Stimulated activated CD4-positive, alpha-beta T cell treated with anti-CD3 and anti-CD28 coated beads, Interleukin-2, amount 100 ng/mL, for 48 hours (primary cell): ENCODE results near the gene BCAR3.
"Not testable (repeated sequence)": the region's sequence is repeated elsewhere in the genome, so short reads cannot be mapped to it uniquely, and the experiment has no call there.

ENCODE experiments used
- DNase-seq, 2 donors: peaks; one replicate each; pipeline ENCODE4 v3.0.0-alpha.2; 2020

BCAR3 gene

GRCh38 chr1:93574511-93574910 lies 107.1 kb downstream of the BCAR3 start:
- DNase-seq: no peak

GRCh38 chr1:93573940-93574469 lies 107.6 kb downstream of the BCAR3 start:
- DNase-seq: no peak

- no peak for DNase-seq
These were observed 109.9 kb downstream of the BCAR3 start for GRCh38 chr1:93571623-93572310.

GRCh38 chr1:93569489-93569888 lies 112.1 kb downstream of the BCAR3 start:
- no peak for DNase-seq

DNA sequence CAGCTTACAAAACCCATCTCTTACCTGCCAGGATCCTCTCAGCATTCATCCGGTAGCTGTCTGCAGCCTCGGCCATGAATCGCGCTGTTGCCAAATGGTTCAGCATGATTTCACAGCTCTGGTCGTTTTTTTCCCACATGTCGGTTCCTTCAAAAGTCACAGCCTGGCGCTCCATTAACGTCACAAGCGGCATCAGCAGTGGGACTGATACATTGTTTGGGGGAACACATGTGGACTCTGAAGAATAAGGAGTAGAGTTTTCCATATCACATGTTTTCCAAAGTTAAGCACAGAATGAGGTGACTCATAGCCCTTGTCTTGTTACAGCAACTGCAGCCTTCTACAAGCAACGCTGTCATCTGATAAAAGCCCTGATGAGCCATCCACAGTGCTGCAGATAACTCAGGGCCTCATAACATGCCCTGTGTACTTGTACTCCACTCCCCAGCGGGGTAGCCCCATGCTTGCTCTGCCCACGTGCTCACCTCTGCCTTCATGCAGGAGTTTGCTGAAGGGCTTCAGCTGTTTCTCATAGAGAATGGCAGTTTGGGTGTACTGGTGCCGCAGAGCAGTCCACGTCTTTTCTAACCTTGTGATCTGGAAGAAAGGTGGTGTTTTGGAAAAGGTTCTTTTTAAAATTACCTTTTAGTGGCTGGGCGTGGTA lies 114.2 kb downstream of the BCAR3 start:
- no peak for DNase-seq

- DNase-seq: no peak
These were observed 115.4 kb downstream of the BCAR3 start for GRCh38 chr1:93566227-93566626.

DNA sequence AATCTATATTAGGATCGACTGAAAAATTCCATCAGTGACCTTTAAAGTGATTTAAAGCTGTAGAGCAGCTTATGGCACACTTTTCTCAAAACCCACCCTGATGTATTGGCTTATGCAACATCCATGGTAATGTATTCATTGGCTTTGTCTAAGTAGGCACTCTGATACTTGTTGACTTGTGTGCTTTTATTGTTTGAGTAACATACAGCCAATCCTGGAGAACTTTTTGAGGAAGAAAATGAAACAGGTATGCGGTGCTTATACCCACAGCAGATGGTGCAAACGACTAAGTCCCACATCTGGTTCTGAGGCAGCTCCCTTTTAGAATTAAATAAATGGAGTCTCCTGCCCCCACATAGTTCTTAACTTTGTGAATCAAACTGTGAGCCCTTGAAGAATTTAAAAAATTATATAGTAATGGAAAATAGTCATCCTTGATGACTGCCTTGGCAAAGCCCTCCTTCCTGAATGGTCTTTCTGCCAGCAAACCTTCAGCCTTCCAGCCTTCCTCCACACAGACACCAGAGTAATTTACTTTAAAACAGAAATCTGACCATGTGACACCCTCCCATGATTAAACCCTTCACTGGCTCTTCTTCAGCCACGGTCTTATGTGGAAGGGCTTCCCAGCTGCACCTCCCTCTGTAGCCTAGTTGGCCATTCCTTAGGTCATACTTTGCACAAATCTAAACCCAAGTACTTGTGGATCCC lies 116.0 kb downstream of the BCAR3 start:
- no peak for DNase-seq

DNA sequence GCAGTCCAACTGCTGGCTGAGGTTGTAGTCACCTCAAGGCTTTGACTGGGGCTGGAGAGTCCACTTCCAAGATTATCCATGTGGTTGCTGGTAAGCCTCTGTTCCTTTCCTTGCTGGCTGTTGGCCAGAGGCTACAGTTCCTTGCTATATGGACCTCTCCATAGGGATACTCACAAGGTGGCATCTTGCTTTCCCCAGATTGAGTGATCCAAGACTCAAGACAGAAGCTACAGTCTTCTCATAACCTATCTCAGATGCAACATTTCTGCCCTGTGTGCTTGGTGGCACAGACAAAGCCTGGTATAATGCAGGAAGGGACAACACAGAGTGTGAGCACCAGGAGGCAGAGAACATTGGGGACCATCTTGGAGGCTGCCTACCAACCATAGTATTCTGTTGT lies 121.9 kb downstream of the BCAR3 start:
- DNase-seq: no peak

- no peak for DNase-seq
These were observed 122.6 kb downstream of the BCAR3 start for GRCh38 chr1:93559045-93559444.

GRCh38 chr1:93556291-93556690 lies 125.3 kb downstream of the BCAR3 start:
- no peak for DNase-seq

GRCh38 chr1:93554883-93555872 lies 126.5 kb downstream of the BCAR3 start:
- DNase-seq: no peak

- not testable (repeated sequence) for DNase-seq
These were observed 127.6 kb downstream of the BCAR3 start for GRCh38 chr1:93553886-93554490.

DNA sequence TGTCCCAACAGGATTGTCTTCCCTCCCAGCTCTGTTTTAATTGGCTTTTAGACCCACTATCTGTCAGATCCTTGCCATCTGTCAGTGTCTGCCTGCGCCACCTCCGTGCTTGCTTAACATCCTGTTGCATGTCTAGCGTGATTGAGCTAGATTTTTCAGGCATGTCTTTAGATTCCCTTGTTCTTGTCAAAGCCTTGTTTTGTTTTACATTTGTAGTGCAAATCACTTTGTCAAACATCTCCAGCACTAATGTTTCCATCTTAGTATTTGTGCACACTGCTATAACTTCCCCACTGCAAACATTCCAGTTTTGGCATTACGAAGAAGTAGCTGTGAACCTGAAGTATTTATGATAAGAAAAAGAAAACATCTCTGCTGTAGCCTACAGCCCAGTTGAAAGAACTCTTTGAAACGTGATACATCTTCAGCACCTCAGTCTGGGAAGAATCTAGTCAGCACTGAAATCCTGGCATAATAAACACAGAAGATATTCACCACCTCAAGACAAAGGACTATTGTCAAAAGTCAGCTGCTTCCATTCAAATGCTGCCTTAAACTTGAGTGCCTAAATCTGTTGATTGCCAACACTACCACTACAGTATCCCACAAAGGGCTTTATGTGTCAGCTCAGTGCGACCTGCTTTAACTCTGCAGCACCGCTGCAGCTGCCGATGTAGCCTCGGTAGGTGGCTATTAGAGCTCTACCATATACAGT lies 128.7 kb downstream of the BCAR3 start:
- no peak for DNase-seq

DNA sequence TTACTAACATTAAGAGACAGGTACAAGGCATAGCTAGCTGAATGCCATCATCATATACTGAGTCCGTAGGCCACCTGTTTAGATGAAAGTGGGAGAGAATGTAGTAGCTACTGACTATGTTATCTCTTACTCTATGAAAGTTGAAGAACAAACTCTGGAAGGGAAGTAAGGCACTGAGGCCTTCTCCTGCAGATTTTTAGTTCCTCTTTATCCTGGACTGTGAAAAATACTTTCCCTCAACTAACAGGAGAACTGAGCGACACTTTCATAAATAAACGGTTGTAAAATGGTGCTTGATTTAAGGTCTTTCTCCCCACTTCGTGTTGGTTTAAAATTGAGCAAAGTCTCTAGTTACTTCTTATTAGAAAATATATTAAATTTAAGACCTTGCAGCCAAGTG lies 131.8 kb downstream of the BCAR3 start:
- no peak for DNase-seq

DNA sequence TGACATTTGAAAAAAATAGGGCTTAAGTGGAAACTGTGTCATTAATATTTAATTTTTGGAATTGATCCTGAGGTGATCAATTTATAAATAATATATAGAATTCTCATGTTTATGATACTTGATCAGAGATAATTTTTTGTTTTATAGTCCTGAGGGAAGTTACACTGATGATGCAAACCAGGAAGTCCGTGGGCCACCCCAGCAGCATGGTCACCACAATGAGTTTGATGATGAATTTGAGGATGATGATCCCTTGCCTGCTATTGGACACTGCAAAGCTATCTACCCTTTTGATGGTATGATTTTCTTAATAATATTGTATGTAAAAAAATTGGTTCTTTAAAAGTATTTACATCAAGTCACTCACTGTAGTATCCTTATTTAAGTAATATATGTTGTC lies 132.5 kb downstream of the BCAR3 start:
- DNase-seq: no peak

DNA sequence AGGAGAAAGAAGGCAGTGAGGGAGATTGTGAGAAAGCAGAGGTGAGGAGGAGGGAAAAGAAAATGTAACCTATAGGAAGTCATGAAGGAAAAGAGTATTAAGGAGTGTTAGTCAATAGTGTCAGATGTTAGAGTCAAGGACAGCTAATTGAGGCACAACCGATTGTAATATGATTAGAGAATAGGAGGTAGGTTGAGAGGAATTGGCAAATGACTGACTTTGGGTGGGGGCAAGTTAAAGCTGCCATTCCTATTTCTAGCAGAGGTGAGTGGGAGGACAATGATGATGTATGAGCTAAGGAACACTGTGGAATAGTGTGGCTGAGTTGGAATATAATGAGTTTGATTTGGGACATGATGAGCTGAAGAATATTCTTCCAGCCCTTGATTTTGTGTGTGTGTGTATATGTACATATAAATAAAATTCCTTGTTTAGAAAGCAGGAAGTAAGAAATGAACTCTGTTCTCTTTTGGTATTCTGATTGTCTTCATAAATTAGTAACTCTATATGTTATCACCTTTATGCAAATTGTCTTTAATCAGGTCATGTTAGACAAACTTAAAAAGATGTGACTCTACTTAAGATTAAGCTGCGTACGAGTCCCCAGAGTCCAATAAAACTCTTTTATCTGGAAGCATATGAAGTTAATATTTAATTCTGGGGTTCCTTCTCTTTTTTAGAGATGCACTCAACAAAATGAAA lies 135.3 kb downstream of the BCAR3 start:
- no peak for DNase-seq

DNA sequence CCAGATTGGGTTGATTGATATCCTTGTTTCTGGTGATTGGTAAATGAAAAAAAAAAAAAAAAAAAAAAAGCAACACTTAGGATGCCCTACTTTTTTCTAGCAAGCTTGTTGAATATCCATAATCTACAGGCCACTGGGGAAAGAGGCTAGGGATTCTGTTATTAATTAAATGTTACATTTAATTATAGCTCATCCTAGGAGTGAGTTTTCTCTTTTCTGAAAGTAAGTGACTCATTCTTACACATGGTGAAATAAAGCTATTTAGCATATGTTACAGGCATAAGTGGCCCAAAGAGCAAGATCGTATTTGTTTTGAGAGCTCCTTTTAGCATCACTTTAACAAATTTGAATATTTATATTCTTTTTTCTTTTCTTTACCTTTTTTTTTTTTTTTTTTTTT lies 139.2 kb downstream of the BCAR3 start:
- no peak for DNase-seq

DNA sequence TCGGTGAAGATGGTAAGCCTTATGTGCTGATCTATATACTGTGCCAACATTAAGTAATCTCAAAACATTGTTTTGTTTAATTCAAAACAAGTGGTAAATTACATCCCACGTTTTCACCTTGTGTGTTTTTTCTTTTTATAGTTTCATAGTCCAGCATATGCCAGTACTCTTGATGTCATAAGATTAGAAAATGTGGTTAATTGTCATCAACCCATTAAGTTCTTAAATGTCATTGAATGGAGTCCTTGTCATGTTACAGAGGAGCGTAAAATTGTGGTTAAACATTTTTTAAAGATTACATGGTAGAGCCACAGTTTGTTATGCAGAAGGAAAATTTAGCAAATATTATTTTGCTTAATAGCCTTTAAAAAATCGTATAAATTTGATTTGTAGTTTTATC lies 140.6 kb downstream of the BCAR3 start:
- DNase-seq: no peak

DNA sequence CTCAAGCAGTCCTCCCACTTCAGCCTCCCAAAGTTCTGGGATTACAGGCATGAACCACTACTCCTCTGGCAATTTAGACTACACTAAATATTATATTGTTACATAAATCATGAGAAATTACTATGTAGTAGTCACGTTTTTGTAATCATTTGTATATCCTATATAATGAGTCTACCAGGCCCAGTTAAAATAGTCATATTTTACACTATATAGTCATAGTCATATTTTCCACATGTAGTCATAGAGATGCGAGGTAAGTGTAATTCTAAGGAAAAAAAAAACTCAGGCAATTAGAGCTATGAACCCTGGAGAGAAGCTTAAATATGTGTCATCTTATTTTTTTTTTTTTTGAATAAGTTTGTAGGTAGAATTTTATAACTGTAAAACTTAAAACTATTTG lies 143.7 kb downstream of the BCAR3 start:
- no peak for DNase-seq

DNA sequence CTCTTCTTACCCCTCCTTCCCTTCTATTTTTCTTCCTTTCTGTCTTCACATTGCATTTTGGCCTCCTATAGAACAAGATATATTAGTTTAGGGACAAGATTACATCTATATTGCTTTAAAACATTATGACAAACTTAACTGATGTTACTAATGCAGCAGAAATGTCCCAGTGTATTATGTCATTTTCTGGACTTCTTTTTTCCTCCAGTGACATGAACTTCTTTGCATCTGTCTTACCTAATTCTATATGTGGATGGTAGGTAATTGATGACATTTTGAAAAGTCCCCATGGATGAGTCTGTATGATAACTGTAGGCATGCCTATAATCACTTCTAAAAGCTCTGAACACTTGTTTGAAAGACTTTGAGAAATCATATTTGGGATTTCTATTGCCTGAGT lies 144.2 kb downstream of the BCAR3 start:
- no peak for DNase-seq

- no peak for DNase-seq
These were observed 148.0 kb downstream of the BCAR3 start for GRCh38 chr1:93533677-93534076.
